ENCODE measurements around the gene ST8SIA4. TPM values are rescaled to one million over a fixed set of nuclear protein-coding genes. Genes with fewer than 3 reads are reported as not detected.

The ST8SIA4 gene
- total RNA-seq, 1 experiment from 2014 or later = not detected

- H2BK12ac ChIP-seq (ENCODE audit: insufficient read length, low read depth, low read length) = no peak overlapping the region
- Mint-ChIP-seq H3K36me3 (ENCODE audit: insufficient read depth in 1 of 3, low read depth in 3 of 3) (no peaks in the 10 kb centered on the region), H3K4me1 (peaks cover 0 to 3% of the 10 kb centered on the region in 2 experiments; a peak in 1 of 4 replicates), H3K27me3 (ENCODE audit: low read depth) (no peaks in the 10 kb centered on the region), H3K27ac (no peak overlapping the region), H3K4me3 (no peak overlapping the region), H3K9me3 (no peaks in the 10 kb centered on the region)
- H3K23me2 ChIP-seq (ENCODE audit: insufficient read length, low read depth, low read length, poor library complexity, severe bottlenecking) = no peaks in the 10 kb centered on the region
- no peak for DNase-seq
- no peak overlapping the region for H3T11ph ChIP-seq (ENCODE audit: low read length)
- TF ChIP-seq CTCF (conservative IDR thresholded peaks at IDR 0.05) = no peak
- H3K9ac ChIP-seq (ENCODE audit: extremely low read depth, insufficient read length, low read length) = no peak overlapping the region
- no peak overlapping the region for H3K18ac ChIP-seq (ENCODE audit: insufficient read length, low read depth, low read length)
- no peaks in the 10 kb centered on the region for H3K9me3 ChIP-seq (ENCODE audit: control insufficient read depth, low read depth, low read length)
- H3K14ac ChIP-seq (ENCODE audit: insufficient read depth, low read length) = no peak overlapping the region
- H4K91ac ChIP-seq (ENCODE audit: insufficient read length, low read depth, low read length) = no peak overlapping the region
- H3K4me2 ChIP-seq (ENCODE audit: insufficient read depth, insufficient read length, low read length) = no peak overlapping the region
- H2BK5ac ChIP-seq (ENCODE audit: insufficient read length, low read length) = no peak overlapping the region
- H2AK5ac ChIP-seq (ENCODE audit: insufficient read length, low read length) = no peak overlapping the region
- no peaks in the 10 kb centered on the region for H3K27me3 ChIP-seq (ENCODE audit: insufficient read depth, low read length)
- H2BK20ac ChIP-seq (ENCODE audit: low read depth, low read length, poor library complexity, severe bottlenecking) = no peak overlapping the region
- no peak overlapping the region for H2BK120ac ChIP-seq (ENCODE audit: low read depth, low read length, poor library complexity, severe bottlenecking)
- H2BK15ac ChIP-seq (ENCODE audit: low read depth, low read length) = no peak overlapping the region
- H3K23ac ChIP-seq (ENCODE audit: insufficient read length, low read depth, low read length) = no peak overlapping the region
- H3K27ac ChIP-seq (ENCODE audit: insufficient read length, low read depth, low read length) = no peak overlapping the region
- H3K79me1 ChIP-seq (ENCODE audit: insufficient read depth, low read depth, low read length, poor library complexity, severe bottlenecking) = no peaks in the 10 kb centered on the region
- H4K5ac ChIP-seq (ENCODE audit: insufficient read length, low read depth, low read length) = no peak overlapping the region
- H3K56ac ChIP-seq (ENCODE audit: insufficient read length, low read depth, low read length) = no peak overlapping the region
- no peaks in the 10 kb centered on the region for H3K79me2 ChIP-seq (ENCODE audit: insufficient read depth, low read length)
- H3K4me1 ChIP-seq (ENCODE audit: insufficient read depth, low read length) = no peaks in the 10 kb centered on the region
- H2AFZ ChIP-seq (ENCODE audit: low read length) = no peak overlapping the region
- no peak overlapping the region for H4K8ac ChIP-seq (replicated peaks; ENCODE audit: insufficient read length, low read depth, low read length)
- H4K20me1 ChIP-seq (ENCODE audit: control insufficient read depth, insufficient read depth, insufficient read length) = no peaks in the 10 kb centered on the region
- H3K4ac ChIP-seq (ENCODE audit: low read depth, low read length) = no peak overlapping the region
- no CpG with 5 or more reads among the region's 2 CpGs for WGBS (ENCODE audit: extremely low coverage, insufficient read length, low lambda C conversion rate)
Observed at GRCh38 chr5:100864931-100865330, 38.2 kb downstream of the ST8SIA4 start.
